Measurements from ENCODE around the gene ARMCX2. TPM values are rescaled to one million over a fixed set of nuclear protein-coding genes. Genes with fewer than 3 reads are reported as not detected.
"Not testable (repeated sequence)": the region's sequence is repeated elsewhere in the genome, so short reads cannot be mapped to it uniquely, and the experiment has no call there.

ARMCX2 gene
- 28.1 and 43.6 TPM in 2 replicates for total RNA-seq (2014; rRNA removed; shearing (Covaris generic))

- DNase-seq (ENCODE audit: low spot score) = peak; percentile 88
- in situ Hi-C loops (cut with HindIII; ENCODE audit: low sequenced_read_pairs) = no loop called here
Observed at GRCh38 chrX:101659601-101660063, at the start of gene ARMCX2. ARMCX2 (minus strand) TSS chrX:101659850; CDS start chrX:101657588, 2,262 bp downstream.

GRCh38 chrX:101709384-101709783 is 49.7 kb upstream of the ARMCX2 start:
- no peak for DNase-seq (ENCODE audit: low spot score)
- in situ Hi-C loops (cut with HindIII; ENCODE audit: low sequenced_read_pairs) = no loop called here

- in situ Hi-C loops (cut with HindIII; ENCODE audit: low sequenced_read_pairs) = no loop called here
- DNase-seq (ENCODE audit: low spot score) = no peak
Observed at GRCh38 chrX:101708163-101708562, 48.5 kb upstream of the ARMCX2 start.

GRCh38 chrX:101693476-101693875 is 33.8 kb upstream of the ARMCX2 start:
- in situ Hi-C loops (cut with HindIII; ENCODE audit: low sequenced_read_pairs) = no loop called here
- no peak for DNase-seq (ENCODE audit: low spot score)

GRCh38 chrX:101691835-101692234 is 32.2 kb upstream of the ARMCX2 start:
- DNase-seq (ENCODE audit: low spot score) = no peak
- in situ Hi-C loops (cut with HindIII; ENCODE audit: low sequenced_read_pairs) = no loop called here

GRCh38 chrX:101686574-101686973 is 26.9 kb upstream of the ARMCX2 start:
- no peak for DNase-seq (ENCODE audit: low spot score)
- in situ Hi-C loops (cut with HindIII; ENCODE audit: low sequenced_read_pairs) = no loop called here

GRCh38 chrX:101685923-101686322 is 26.3 kb upstream of the ARMCX2 start:
- DNase-seq (ENCODE audit: low spot score) = no peak
- in situ Hi-C loops (cut with HindIII; ENCODE audit: low sequenced_read_pairs) = no loop called here

- in situ Hi-C loops (cut with HindIII; ENCODE audit: low sequenced_read_pairs) = no loop called here
- DNase-seq (ENCODE audit: low spot score) = no peak
Observed at GRCh38 chrX:101682723-101683122, 23.1 kb upstream of the ARMCX2 start.

- in situ Hi-C loops (cut with HindIII; ENCODE audit: low sequenced_read_pairs) = no loop called here
- DNase-seq (ENCODE audit: low spot score) = no peak
Observed at GRCh38 chrX:101677028-101677427, 17.4 kb upstream of the ARMCX2 start.

- DNase-seq (ENCODE audit: low spot score) = no peak
- in situ Hi-C loops (cut with HindIII; ENCODE audit: low sequenced_read_pairs) = no loop called here
Observed at GRCh38 chrX:101676571-101676970, 16.9 kb upstream of the ARMCX2 start.

GRCh38 chrX:101668143-101668542 is 8.5 kb upstream of the ARMCX2 start:
- in situ Hi-C loops (cut with HindIII; ENCODE audit: low sequenced_read_pairs) = no loop called here
- DNase-seq (ENCODE audit: low spot score) = no peak

GRCh38 chrX:101658661-101659491 is 774 bp downstream of the ARMCX2 start:
- DNase-seq (ENCODE audit: low spot score) = peak; percentile 70
- in situ Hi-C loops (cut with HindIII; ENCODE audit: low sequenced_read_pairs) = no loop called here

- in situ Hi-C loops (cut with HindIII; ENCODE audit: low sequenced_read_pairs) = no loop called here
- no peak for DNase-seq (ENCODE audit: low spot score)
Observed at GRCh38 chrX:101657495-101657894, 2.2 kb downstream of the ARMCX2 start.

GRCh38 chrX:101656817-101657216 is 2.8 kb downstream of the ARMCX2 start:
- in situ Hi-C loops (cut with HindIII; ENCODE audit: low sequenced_read_pairs) = no loop called here
- DNase-seq (ENCODE audit: low spot score) = no peak

- in situ Hi-C loops (cut with HindIII; ENCODE audit: low sequenced_read_pairs) = no loop called here
Observed at GRCh38 chrX:101655534-101655933, 4.1 kb downstream of the ARMCX2 start.

GRCh38 chrX:101647716-101648115 is 11.9 kb downstream of the ARMCX2 start:
- DNase-seq (ENCODE audit: low spot score); in situ Hi-C loops (cut with HindIII; ENCODE audit: low sequenced_read_pairs): not testable (repeated sequence)

More at GRCh38 chrX:101655534-101655933, 4.1 kb downstream of the ARMCX2 start:
- no peak for DNase-seq (ENCODE audit: low spot score)

GRCh38 chrX:101642093-101642492 is 17.6 kb downstream of the ARMCX2 start:
- DNase-seq (ENCODE audit: low spot score) = no peak
- in situ Hi-C loops (cut with HindIII; ENCODE audit: low sequenced_read_pairs) = no loop called here

GRCh38 chrX:101639583-101639982 is 20.1 kb downstream of the ARMCX2 start:
- in situ Hi-C loops (cut with HindIII; ENCODE audit: low sequenced_read_pairs) = no loop called here
- no peak for DNase-seq (ENCODE audit: low spot score)

GRCh38 chrX:101619364-101619763 is 40.3 kb downstream of the ARMCX2 start:
- no peak for DNase-seq (ENCODE audit: low spot score)
- in situ Hi-C loops (cut with HindIII; ENCODE audit: low sequenced_read_pairs) = no loop called here

- in situ Hi-C loops (cut with HindIII; ENCODE audit: low sequenced_read_pairs) = no loop called here
- peak; percentile 81 for DNase-seq (ENCODE audit: low spot score)
Observed at GRCh38 chrX:101617211-101618191, 42.1 kb downstream of the ARMCX2 start, which contains the start of gene ARMCX6. ARMCX6 (minus strand) TSS chrX:101618000; CDS start chrX:101616620, 1,380 bp downstream.

All from G401 (cell line).